ENCODE data around the gene CTIF.

CTIF gene

GRCh38 chr18:48582946-48583345 is 44.1 kb downstream of the CTIF start:
- Histone ChIP-seq H3K9ac (ENCODE audit: low read length) (no peak overlapping the region), H3K27me3 (ENCODE audit: low read depth, low read length) (no peaks in the 10 kb centered on the region), H3K4me2 (ENCODE audit: low read length) (no peak overlapping the region), H2AFZ (ENCODE audit: low read depth, low read length) (no peak overlapping the region), H3K4me1 (ENCODE audit: low read length) (no peaks in the 10 kb centered on the region), H3K36me3 (replicated peaks; ENCODE audit: low read depth, low read length) (peaks cover 2% of the 10 kb centered on the region), H4K20me1 (ENCODE audit: insufficient read depth, low read length) (peaks cover 54% of the 10 kb centered on the region), H3K27ac (ENCODE audit: low read length) (no peak overlapping the region), H3K9me3 (ENCODE audit: insufficient read depth, low read length) (no peaks in the 10 kb centered on the region), H3K79me2 (ENCODE audit: low read length) (no peaks in the 10 kb centered on the region), H3K4me3 (ENCODE audit: low read length) (no peak overlapping the region)
- no peak for TF ChIP-seq CTCF (IDR thresholded peaks at IDR 0.05; ENCODE audit: low read depth, low read length)
- TF ChIP-seq EZH2phosphoT487 (IDR thresholded peaks at IDR 0.05; ENCODE audit: low read depth) = no peak

- no peaks in the 10 kb centered on the region for H3K79me2 ChIP-seq (ENCODE audit: low read length)
- no peak overlapping the region for H3K4me2 ChIP-seq (ENCODE audit: low read length)
- H3K36me3 ChIP-seq (replicated peaks; ENCODE audit: low read depth, low read length) = no peaks in the 10 kb centered on the region
- H3K4me3 ChIP-seq (ENCODE audit: low read length) = no peak overlapping the region
- TF ChIP-seq CTCF (IDR thresholded peaks at IDR 0.05; ENCODE audit: low read depth, low read length) (no peak), EZH2phosphoT487 (IDR thresholded peaks at IDR 0.05; ENCODE audit: low read depth) (no peak)
- H3K4me1 ChIP-seq (ENCODE audit: low read length) = no peaks in the 10 kb centered on the region
- no peak overlapping the region for H2AFZ ChIP-seq (ENCODE audit: low read depth, low read length)
- H3K27me3 ChIP-seq (ENCODE audit: low read depth, low read length) = no peaks in the 10 kb centered on the region
- no peak overlapping the region for H3K27ac ChIP-seq (ENCODE audit: low read length)
- H3K9ac ChIP-seq (ENCODE audit: low read length) = no peak overlapping the region
- H4K20me1 ChIP-seq (ENCODE audit: insufficient read depth, low read length) = peaks cover 57% of the 10 kb centered on the region
- H3K9me3 ChIP-seq (ENCODE audit: insufficient read depth, low read length) = no peaks in the 10 kb centered on the region
These were observed 44.7 kb downstream of the CTIF start for GRCh38 chr18:48583573-48583972.

GRCh38 chr18:48589797-48590519 is 51.1 kb downstream of the CTIF start:
- Histone ChIP-seq H3K27me3 (ENCODE audit: low read depth, low read length) (no peaks in the 10 kb centered on the region), H3K36me3 (replicated peaks; ENCODE audit: low read depth, low read length) (no peaks in the 10 kb centered on the region), H3K4me3 (ENCODE audit: low read length) (no peak overlapping the region), H3K9ac (ENCODE audit: low read length) (no peak overlapping the region), H3K9me3 (ENCODE audit: insufficient read depth, low read length) (no peaks in the 10 kb centered on the region), H3K79me2 (ENCODE audit: low read length) (no peaks in the 10 kb centered on the region), H3K27ac (ENCODE audit: low read length) (no peak overlapping the region), H3K4me1 (ENCODE audit: low read length) (no peaks in the 10 kb centered on the region), H3K4me2 (ENCODE audit: low read length) (no peak overlapping the region), H4K20me1 (ENCODE audit: insufficient read depth, low read length) (peaks cover 47% of the 10 kb centered on the region), H2AFZ (ENCODE audit: low read depth, low read length) (no peak overlapping the region)
- TF ChIP-seq EZH2phosphoT487 (IDR thresholded peaks at IDR 0.05; ENCODE audit: low read depth) = no peak
- TF ChIP-seq CTCF (IDR thresholded peaks at IDR 0.05; ENCODE audit: low read depth, low read length) = no peak

- Histone ChIP-seq H3K9ac (ENCODE audit: low read length) (no peak overlapping the region), H3K36me3 (replicated peaks; ENCODE audit: low read depth, low read length) (no peaks in the 10 kb centered on the region), H3K27me3 (ENCODE audit: low read depth, low read length) (no peaks in the 10 kb centered on the region), H3K4me3 (ENCODE audit: low read length) (no peak overlapping the region), H4K20me1 (ENCODE audit: insufficient read depth, low read length) (peaks cover 41% of the 10 kb centered on the region), H3K27ac (ENCODE audit: low read length) (no peak overlapping the region), H3K4me2 (ENCODE audit: low read length) (no peak overlapping the region), H3K4me1 (ENCODE audit: low read length) (no peaks in the 10 kb centered on the region), H2AFZ (ENCODE audit: low read depth, low read length) (no peak overlapping the region), H3K9me3 (ENCODE audit: insufficient read depth, low read length) (no peaks in the 10 kb centered on the region), H3K79me2 (ENCODE audit: low read length) (no peaks in the 10 kb centered on the region)
- no peak for TF ChIP-seq CTCF (IDR thresholded peaks at IDR 0.05; ENCODE audit: low read depth, low read length)
- TF ChIP-seq EZH2phosphoT487 (IDR thresholded peaks at IDR 0.05; ENCODE audit: low read depth) = no peak
These were observed 51.8 kb downstream of the CTIF start for GRCh38 chr18:48590678-48591077.
